Colonic mucosa (tissue), 4 donors: ENCODE data around the gene DALRD3. TPM values are rescaled to one million over a fixed set of nuclear protein-coding genes. Genes with fewer than 3 reads are reported as not detected.

Experiments used
- DNase-seq: peaks from one replicate; pipeline ENCODE4 v3.0.0-alpha.2; 2020
- H3K27ac ChIP-seq: fragments of 200-600 bp; one replicate; pipeline ENCODE4 v1.8.0; 2021
- H3K27me3 ChIP-seq: fragments of 200-600 bp; one replicate; pipeline ENCODE4 v1.8.0; 2021
- H3K36me3 ChIP-seq: fragments of 200-600 bp; one replicate; pipeline ENCODE4 v1.8.0; 2021
- H3K4me1 ChIP-seq: fragments of 200-600 bp; one replicate; pipeline ENCODE4 v1.8.0; 2021; ENCODE audit warnings: mild to moderate bottlenecking
- H3K4me3 ChIP-seq: fragments of 200-600 bp; one replicate; pipeline ENCODE4 v1.8.0; 2021
- H3K9ac ChIP-seq, 2 donors: one replicate each; pipeline ENCODE4 v1.7.0; 2013; ENCODE audit warnings: control low read depth in 2 of 2, low read depth in 2 of 2, low read length in 2 of 2
- H3K9me3 ChIP-seq: fragments of 200-600 bp; one replicate; pipeline ENCODE4 v1.8.0; 2021
- intact Hi-C: fragments of 100-400 bp; cut with DNase I; formaldehyde crosslinking; loops from one replicate; pipeline ENCODE4 v1.14.1; 2022
- total RNA-seq, 2 donors: library from RNA; stranded (reverse); fragmentation: NEBNext Ultra II Directional in 1 of 2; extraction: Animal tissue kit (Norgen Biotek cat#: 25700) in 1 of 2; gene quantifications; one replicate each; pipeline ENCODE4 v1.2.1, GENCODE V29; 2021
- TF ChIP-seq, protein P1 (sequence below): fragments of 200-600 bp; IDR thresholded peaks from one replicate; pipeline ENCODE4 v1.8.0; 2022; ENCODE audit warnings: antibody characterized with exemption, mild to moderate bottlenecking
- donor health status: healthy.
- donor health status: DM: no; HTN: no; CAD: no.
- donor health status: DM: no; HTN: no; CAD: no.

The DALRD3 gene
- 10 to 100 TPM; 22.0 to 23.5 TPM for total RNA-seq

DNA sequence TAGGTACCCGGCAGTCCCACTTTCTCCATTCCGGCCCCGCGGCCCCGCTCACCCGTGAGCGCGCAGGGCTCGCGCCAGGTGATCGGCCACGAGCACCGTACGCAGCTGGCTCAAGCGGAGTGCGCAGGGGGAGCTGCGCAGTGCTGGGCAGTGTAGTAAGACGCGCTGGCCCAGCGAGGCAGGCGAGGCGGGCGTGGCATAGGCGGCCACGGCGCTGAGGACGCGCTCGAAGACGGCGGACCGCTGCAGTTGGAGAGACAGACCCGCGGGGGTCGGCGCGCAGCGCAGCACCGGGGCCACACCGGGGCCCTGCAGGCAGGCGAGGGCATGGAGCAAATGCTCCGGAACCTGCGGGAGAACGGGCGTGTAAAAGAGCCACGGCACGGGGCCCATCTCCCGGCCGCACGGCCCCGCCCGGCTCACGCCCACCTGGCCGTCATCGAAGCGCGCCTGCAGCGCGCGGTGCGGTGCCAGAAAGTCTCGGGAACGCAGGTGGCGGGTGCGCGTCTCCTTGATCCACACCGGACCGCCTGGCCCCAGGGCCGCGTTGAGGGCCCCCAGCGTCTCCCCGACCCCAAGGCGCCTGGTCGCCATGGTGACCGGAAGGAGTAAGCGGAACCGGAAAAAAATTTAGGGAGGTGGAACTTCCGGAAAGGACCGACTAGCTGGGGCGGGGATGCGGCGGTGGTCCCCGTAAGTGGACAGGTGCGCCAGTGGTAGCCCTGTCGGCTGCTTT is at the start of gene DALRD3:
DALRD3 (minus strand) TSS at position 610 of the 736 bp plus-strand sequence; CDS start at position 594, 16 bp downstream.
- H3K4me3 ChIP-seq, result peak within 1 kb of the TSS; percentile 98
- no peaks in the 10 kb centered on the region for H3K9me3 ChIP-seq
- H3K27me3 ChIP-seq, result no peaks in the 10 kb centered on the region
- DNase-seq, result peak; percentile 84
- peaks cover 10% of the 10 kb centered on the region for H3K36me3 ChIP-seq
- H3K4me1 ChIP-seq, result peaks cover 17% of the 10 kb centered on the region
- TF ChIP-seq, protein P1, sequence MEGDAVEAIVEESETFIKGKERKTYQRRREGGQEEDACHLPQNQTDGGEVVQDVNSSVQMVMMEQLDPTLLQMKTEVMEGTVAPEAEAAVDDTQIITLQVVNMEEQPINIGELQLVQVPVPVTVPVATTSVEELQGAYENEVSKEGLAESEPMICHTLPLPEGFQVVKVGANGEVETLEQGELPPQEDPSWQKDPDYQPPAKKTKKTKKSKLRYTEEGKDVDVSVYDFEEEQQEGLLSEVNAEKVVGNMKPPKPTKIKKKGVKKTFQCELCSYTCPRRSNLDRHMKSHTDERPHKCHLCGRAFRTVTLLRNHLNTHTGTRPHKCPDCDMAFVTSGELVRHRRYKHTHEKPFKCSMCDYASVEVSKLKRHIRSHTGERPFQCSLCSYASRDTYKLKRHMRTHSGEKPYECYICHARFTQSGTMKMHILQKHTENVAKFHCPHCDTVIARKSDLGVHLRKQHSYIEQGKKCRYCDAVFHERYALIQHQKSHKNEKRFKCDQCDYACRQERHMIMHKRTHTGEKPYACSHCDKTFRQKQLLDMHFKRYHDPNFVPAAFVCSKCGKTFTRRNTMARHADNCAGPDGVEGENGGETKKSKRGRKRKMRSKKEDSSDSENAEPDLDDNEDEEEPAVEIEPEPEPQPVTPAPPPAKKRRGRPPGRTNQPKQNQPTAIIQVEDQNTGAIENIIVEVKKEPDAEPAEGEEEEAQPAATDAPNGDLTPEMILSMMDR, result no peak
- intact Hi-C loops, result no loop called here
- peak within 1 kb of the TSS; percentile 100 for H3K27ac ChIP-seq
- peak within 1 kb of the TSS; percentile 76 for H3K9ac ChIP-seq

GRCh38 chr3:49058011-49058410 is 39.6 kb upstream of the DALRD3 start:
- H3K4me3 ChIP-seq, result no peak overlapping the region
- no peaks in the 10 kb centered on the region for H3K4me1 ChIP-seq
- no peak for DNase-seq
- H3K9me3 ChIP-seq, result no peaks in the 10 kb centered on the region
- peaks cover 8% of the 10 kb centered on the region for H3K36me3 ChIP-seq
- H3K27ac ChIP-seq, result no peak overlapping the region
- TF ChIP-seq, protein P1, result no peak
- intact Hi-C loops, result no loop called here
- H3K9ac ChIP-seq, result no peak overlapping the region
- no peaks in the 10 kb centered on the region for H3K27me3 ChIP-seq

DNA sequence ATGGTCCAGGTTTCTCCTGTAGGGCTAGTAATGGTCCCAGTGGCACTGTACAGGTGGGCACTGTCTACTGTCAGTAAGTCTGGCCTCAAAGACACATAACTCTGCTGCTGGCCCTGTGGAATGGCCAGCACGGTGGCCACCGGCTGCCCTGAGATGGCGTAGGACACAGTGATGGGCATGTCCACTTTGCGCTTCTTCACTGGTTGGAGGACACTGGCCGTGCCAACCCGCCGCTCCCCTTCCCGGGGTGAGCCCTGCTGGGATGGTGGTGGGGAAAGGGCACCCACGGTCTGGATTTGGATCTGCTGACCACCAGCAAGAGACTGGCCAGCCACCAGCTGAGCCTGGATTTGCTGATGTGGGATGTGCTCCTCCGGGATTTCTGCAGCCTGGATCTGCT is 38.9 kb upstream of the DALRD3 start:
- Histone ChIP-seq H3K4me3 (no peak overlapping the region), H3K4me1 (no peaks in the 10 kb centered on the region), H3K27ac (no peak overlapping the region), H3K9me3 (no peaks in the 10 kb centered on the region), H3K36me3 (peaks cover 8% of the 10 kb centered on the region), H3K9ac (no peak overlapping the region), H3K27me3 (no peaks in the 10 kb centered on the region)
- intact Hi-C loops, result no loop called here
- TF ChIP-seq, protein P1, result no peak
- DNase-seq, result no peak

DNA sequence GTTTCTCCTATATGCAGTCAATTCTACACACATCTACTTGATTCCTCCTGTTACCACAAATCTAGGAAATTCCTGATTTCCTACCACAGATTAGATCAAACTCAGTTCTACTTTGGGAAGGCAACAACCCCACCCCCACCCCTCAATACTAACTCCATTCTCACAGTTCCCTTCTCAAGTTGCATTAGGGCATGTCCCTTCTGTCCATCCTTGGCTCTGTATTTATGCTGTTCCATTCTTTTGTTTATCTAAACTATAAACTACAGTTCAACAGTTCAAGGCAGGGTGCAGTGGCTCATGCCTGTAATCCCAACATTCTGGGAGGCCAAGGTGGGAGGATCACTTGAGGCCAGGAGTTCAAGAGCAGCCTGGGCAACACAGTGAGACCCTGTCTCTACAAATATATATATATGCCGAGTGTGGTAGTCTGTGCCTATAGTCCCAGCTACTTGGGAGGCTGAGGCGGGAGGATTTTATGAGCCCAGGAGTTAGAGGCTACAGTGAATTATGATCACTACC is 36.0 kb upstream of the DALRD3 start:
- Histone ChIP-seq H3K4me3 (no peak overlapping the region), H3K36me3 (peaks cover 8% of the 10 kb centered on the region), H3K27ac (no peak overlapping the region), H3K9ac (no peak overlapping the region), H3K4me1 (no peaks in the 10 kb centered on the region), H3K9me3 (no peaks in the 10 kb centered on the region), H3K27me3 (no peaks in the 10 kb centered on the region)
- intact Hi-C loops, result no loop called here
- DNase-seq, result no peak
- TF ChIP-seq, protein P1, result no peak

- Histone ChIP-seq H3K27ac (no peak overlapping the region), H3K36me3 (peaks cover 8% of the 10 kb centered on the region), H3K9me3 (no peaks in the 10 kb centered on the region), H3K4me1 (no peaks in the 10 kb centered on the region), H3K9ac (no peak overlapping the region), H3K27me3 (no peaks in the 10 kb centered on the region), H3K4me3 (no peak overlapping the region)
- DNase-seq, result no peak
- TF ChIP-seq, protein P1, result no peak
- intact Hi-C loops, result no loop called here
These were observed 35.2 kb upstream of the DALRD3 start for GRCh38 chr3:49053543-49053942.
